NT2/D1 (cell line): Measurements from ENCODE around the gene TMEM214.
"Not testable (repeated sequence)": the region's sequence is repeated elsewhere in the genome, so short reads cannot be mapped to it uniquely, and the experiment has no call there.

Source experiments
- DNase-seq: peaks from one replicate; pipeline ENCODE4 v3.0.0-alpha.2; 2011; ENCODE audit warnings: low read depth, low spot score
- H3K27me3 ChIP-seq: 2 replicates; pipeline ENCODE4 v1.6.0; 2011; ENCODE audit warnings: mild to moderate bottlenecking; ENCODE audit not compliant: insufficient read length, insufficient read depth
- H3K36me3 ChIP-seq: 2 replicates; pipeline ENCODE4 v1.6.1; 2011; ENCODE audit warnings: mild to moderate bottlenecking, low read length, mixed read lengths; ENCODE audit not compliant: insufficient read depth, insufficient read length
- H3K4me1 ChIP-seq: 2 replicates; pipeline ENCODE4 v1.5.1; 2011; ENCODE audit not compliant: insufficient read depth, insufficient read length
- H3K4me3 ChIP-seq: 2 replicates; pipeline ENCODE4 v1.5.1; 2011; ENCODE audit warnings: low read depth; ENCODE audit not compliant: insufficient read length
- H3K9ac ChIP-seq: 2 replicates; pipeline ENCODE4 v1.6.0; 2011; ENCODE audit warnings: low read depth; ENCODE audit not compliant: insufficient read length
- H3K9me3 ChIP-seq: 2 replicates; pipeline ENCODE4 v1.5.1; 2011; ENCODE audit warnings: mild to moderate bottlenecking, low read length; ENCODE audit not compliant: insufficient read depth
- SUZ12 ChIP-seq: IDR thresholded peaks from 2 replicates; pipeline ENCODE4 v1.6.1; 2011; ENCODE audit not compliant: insufficient read length, insufficient read depth; ENCODE audit errors: extremely low read depth
- YY1 ChIP-seq: IDR thresholded peaks from 2 replicates; pipeline ENCODE4 v1.6.1; 2011; ENCODE audit not compliant: insufficient read length, insufficient read depth
- ZNF274 ChIP-seq: IDR thresholded peaks from 2 replicates; pipeline ENCODE4 v1.6.1; 2011; ENCODE audit warnings: mild to moderate bottlenecking, low read depth, low read length

TMEM214 gene

GRCh38 chr2:27071990-27072830 lies 39.4 kb downstream of the TMEM214 start:
- H3K9me3 ChIP-seq, result no peaks in the 10 kb centered on the region
- H3K27me3 ChIP-seq, result no peaks in the 10 kb centered on the region
- peak overlapping the region; percentile 83 for H3K9ac ChIP-seq
- TF ChIP-seq SUZ12 (no peak), YY1 (no peak), ZNF274 (no peak)
- peak overlapping the region; percentile 93 for H3K4me3 ChIP-seq
- H3K4me1 ChIP-seq, result no peaks in the 10 kb centered on the region
- DNase-seq, result peak; percentile 28
- H3K36me3 ChIP-seq, result peaks cover 38% of the 10 kb centered on the region

- no peak for DNase-seq
- H3K9me3 ChIP-seq, result no peaks in the 10 kb centered on the region
- H3K27me3 ChIP-seq, result no peaks in the 10 kb centered on the region
- H3K36me3 ChIP-seq, result peaks cover 31% of the 10 kb centered on the region
- TF ChIP-seq YY1, result no peak
- no peak for TF ChIP-seq ZNF274
- no peak for TF ChIP-seq SUZ12
- no peaks in the 10 kb centered on the region for H3K4me1 ChIP-seq
- H3K4me3 ChIP-seq, result peak overlapping the region; percentile 18
- peak overlapping the region; percentile 83 for H3K9ac ChIP-seq
Measured at GRCh38 chr2:27072920-27073319, 40.2 kb downstream of the TMEM214 start.

GRCh38 chr2:27073782-27074181 lies 41.0 kb downstream of the TMEM214 start:
- H3K9ac ChIP-seq, result no peak overlapping the region
- peaks cover 3% of the 10 kb centered on the region for H3K4me1 ChIP-seq
- peaks cover 22% of the 10 kb centered on the region for H3K36me3 ChIP-seq
- no peak for DNase-seq
- H3K9me3 ChIP-seq, result no peaks in the 10 kb centered on the region
- TF ChIP-seq SUZ12 (no peak), ZNF274 (no peak)
- H3K27me3 ChIP-seq, result no peaks in the 10 kb centered on the region
- H3K4me3 ChIP-seq, result no peak overlapping the region

- peaks cover 10% of the 10 kb centered on the region for H3K36me3 ChIP-seq
- H3K27me3 ChIP-seq, result no peaks in the 10 kb centered on the region
- H3K9ac ChIP-seq, result no peak overlapping the region
- no peaks in the 10 kb centered on the region for H3K9me3 ChIP-seq
- no peak for TF ChIP-seq ZNF274
- TF ChIP-seq SUZ12, result no peak
- H3K4me1 ChIP-seq, result peaks cover 3% of the 10 kb centered on the region
- no peak for DNase-seq
- H3K4me3 ChIP-seq, result no peak overlapping the region
Measured at GRCh38 chr2:27074738-27075565, 42.2 kb downstream of the TMEM214 start.

GRCh38 chr2:27075566-27075871 lies 42.8 kb downstream of the TMEM214 start:
- not testable (repeated sequence) for H3K27me3 ChIP-seq, DNase-seq, H3K36me3 ChIP-seq, H3K4me1 ChIP-seq, H3K4me3 ChIP-seq, H3K9ac ChIP-seq, H3K9me3 ChIP-seq

GRCh38 chr2:27076323-27076722 lies 43.6 kb downstream of the TMEM214 start:
- Histone ChIP-seq H3K4me3 (no peak overlapping the region), H3K9ac (no peak overlapping the region), H3K36me3 (no peaks in the 10 kb centered on the region), H3K4me1 (peaks cover 3% of the 10 kb centered on the region), H3K9me3 (no peaks in the 10 kb centered on the region), H3K27me3 (no peaks in the 10 kb centered on the region)
- TF ChIP-seq YY1, result no peak
- no peak for DNase-seq

- Histone ChIP-seq H3K4me3 (no peak overlapping the region), H3K9me3 (no peaks in the 10 kb centered on the region), H3K27me3 (no peaks in the 10 kb centered on the region), H3K4me1 (peaks cover 3% of the 10 kb centered on the region), H3K36me3 (no peaks in the 10 kb centered on the region), H3K9ac (no peak overlapping the region)
- TF ChIP-seq YY1 (no peak), ZNF274 (no peak), SUZ12 (no peak)
- DNase-seq, result no peak
Measured at GRCh38 chr2:27077231-27077630, 44.5 kb downstream of the TMEM214 start.
